Activated CD4-positive, alpha-beta memory T cell treated with anti-CD3 and anti-CD28 coated beads for 36 hours (primary cell): ENCODE results near the gene FXR2. TPM values are rescaled to one million over a fixed set of nuclear protein-coding genes. Genes with fewer than 3 reads are reported as not detected.
"Not testable (repeated sequence)": the region's sequence is repeated elsewhere in the genome, so short reads cannot be mapped to it uniquely, and the experiment has no call there.

Experiments used
- CTCF ChIA-PET: fragments of 350-600 bp; sonication (Branson Sonifier 250); formaldehyde crosslinking; loops from one replicate; lab custom pipeline; 2021; ENCODE audit warnings: antibody characterized with exemption, inconsistent platforms; lab: Charles Lee
- POLR2A ChIA-PET: fragments of 350-600 bp; sonication (Branson Sonifier 250); formaldehyde crosslinking; loops from one replicate; lab custom pipeline; 2021; ENCODE audit warnings: antibody characterized with exemption; lab: Charles Lee
- DNase-seq: peaks from one replicate; pipeline ENCODE4 v3.0.0-alpha.2; 2020
- H3K27ac Mint-ChIP-seq: one replicate; pipeline ENCODE4 v1.8.0; 2021; ENCODE audit warnings: mixed read lengths
- H3K27me3 Mint-ChIP-seq: one replicate; pipeline ENCODE4 v1.8.0; 2021; ENCODE audit warnings: mixed read lengths
- H3K36me3 Mint-ChIP-seq: one replicate; pipeline ENCODE4 v1.8.0; 2021; ENCODE audit warnings: mixed read lengths
- H3K4me1 Mint-ChIP-seq: one replicate; pipeline ENCODE4 v1.8.0; 2021; ENCODE audit warnings: low read depth, mixed read lengths
- H3K4me3 Mint-ChIP-seq: one replicate; pipeline ENCODE4 v1.8.0; 2021; ENCODE audit warnings: mild to moderate bottlenecking, mixed read lengths
- H3K9me3 Mint-ChIP-seq: one replicate; pipeline ENCODE4 v1.8.0; 2021; ENCODE audit warnings: mixed read lengths
- intact Hi-C: fragments of 100-400 bp; cut with micrococcal nuclease; formaldehyde crosslinking; loops from one replicate; pipeline ENCODE4 v1.15.1; 2023
- total RNA-seq, 2 experiments: library from RNA; stranded (reverse); gene quantifications; one replicate each; pipeline ENCODE4 v1.2.3, GENCODE V29; 2021

The FXR2 gene
- total RNA-seq, 2 experiments from 2014 or later, result 37.5 to 40.1 TPM

GRCh38 chr17:7627250-7628121 lies 12.8 kb upstream of the FXR2 start, which contains the start of gene SAT2:
TSS of gene SAT2 (minus strand) at chr17:7627821. CDS start at chr17:7627635, 186 bp downstream.
- DNase-seq, result peak; percentile 92
- intact Hi-C loops, result loop anchor here (1.0 kb wide), 1 partner anchor 12 kb away; no protein-coding TSS in a partner anchor
- POLR2A ChIA-PET, result interaction anchor here (0.9 to 2.4 kb wide), 4 partner anchors 12 to 59 kb away, joined by 3 to 24 read pairs (median 6); partner anchors contain the start of genes ATP1B2, FXR2, TP53 and WRAP53
- Mint-ChIP-seq H3K27me3 (no peaks in the 10 kb centered on the region), H3K4me1 (peaks cover 11% of the 10 kb centered on the region), H3K27ac (peak within 1 kb of the TSS; percentile 58), H3K36me3 (no peaks in the 10 kb centered on the region), H3K4me3 (peak within 1 kb of the TSS; percentile 89), H3K9me3 (no peaks in the 10 kb centered on the region)
- CTCF ChIA-PET, result interaction anchor here (0.7 to 3.1 kb wide), 10 partner anchors 10 to 115 kb away, joined by 3 to 26 read pairs (median 4); partner anchors contain the start of genes FXR2, MPDU1, TP53 and WRAP53

GRCh38 chr17:7626956-7627249 lies 12.2 kb upstream of the FXR2 start:
- POLR2A ChIA-PET, result interaction anchor here (0.9 to 2.4 kb wide), 4 partner anchors 12 to 60 kb away, joined by 3 to 24 read pairs (median 6); partner anchors contain the start of genes ATP1B2, FXR2, TP53 and WRAP53
- intact Hi-C loops, result loop anchor here (1.0 kb wide), 1 partner anchor 12 kb away; no protein-coding TSS in a partner anchor
- H3K27ac Mint-ChIP-seq, result no peak overlapping the region

GRCh38 chr17:7626307-7626706 lies 11.6 kb upstream of the FXR2 start:
- ChIA-PET CTCF (interaction anchor here (1.8 to 3.1 kb wide), 3 partner anchors 11 to 61 kb away, joined by 9 to 26 read pairs (median 16); partner anchors contain the start of genes FXR2, TP53 and WRAP53), POLR2A (interaction anchor here (2.0 to 2.4 kb wide), 2 partner anchors 11 to 60 kb away, joined by 7 to 24 read pairs; partner anchors contain the start of genes FXR2, TP53 and WRAP53)
- no peaks in the 10 kb centered on the region for H3K27me3 Mint-ChIP-seq
- H3K4me1 Mint-ChIP-seq, result peaks cover 11% of the 10 kb centered on the region
- H3K4me3 Mint-ChIP-seq, result peak overlapping the region; percentile 89
- no peak overlapping the region for H3K27ac Mint-ChIP-seq
- no peak for DNase-seq
- intact Hi-C loops, result no loop called here
- no peaks in the 10 kb centered on the region for H3K9me3 Mint-ChIP-seq
- no peaks in the 10 kb centered on the region for H3K36me3 Mint-ChIP-seq

More at GRCh38 chr17:7626956-7627249, 12.2 kb upstream of the FXR2 start:
- no peak for DNase-seq
- H3K9me3 Mint-ChIP-seq, result no peaks in the 10 kb centered on the region
- peaks cover 11% of the 10 kb centered on the region for H3K4me1 Mint-ChIP-seq
- peak overlapping the region; percentile 89 for H3K4me3 Mint-ChIP-seq
- H3K36me3 Mint-ChIP-seq, result no peaks in the 10 kb centered on the region
- CTCF ChIA-PET, result interaction anchor here (1.2 to 3.1 kb wide), 6 partner anchors 9 to 61 kb away, joined by 4 to 26 read pairs (median 7); partner anchors contain the start of genes FXR2, MPDU1, TP53 and WRAP53
- no peaks in the 10 kb centered on the region for H3K27me3 Mint-ChIP-seq

- H3K4me1 Mint-ChIP-seq, result peaks cover 11% of the 10 kb centered on the region
- CTCF ChIA-PET, result interaction anchor here (0.6 to 3.1 kb wide), 2 partner anchors 10 to 62 kb away, joined by 4 to 26 read pairs; partner anchors contain the start of genes TP53 and WRAP53
- H3K27ac Mint-ChIP-seq, DNase-seq, POLR2A ChIA-PET, H3K9me3 Mint-ChIP-seq, H3K36me3 Mint-ChIP-seq, H3K4me3 Mint-ChIP-seq, H3K27me3 Mint-ChIP-seq, intact Hi-C loops: not testable (repeated sequence)
These were observed 11.1 kb upstream of the FXR2 start for GRCh38 chr17:7625749-7626148.

GRCh38 chr17:7623661-7624060 lies 9.0 kb upstream of the FXR2 start:
- DNase-seq, result no peak
- Mint-ChIP-seq H3K27me3 (no peaks in the 10 kb centered on the region), H3K4me1 (peaks cover 11% of the 10 kb centered on the region), H3K27ac (no peak overlapping the region), H3K4me3 (no peak overlapping the region), H3K36me3 (no peaks in the 10 kb centered on the region), H3K9me3 (no peaks in the 10 kb centered on the region)
- intact Hi-C loops, result no loop called here
- ChIA-PET CTCF (no interaction called here), POLR2A (no interaction called here)

- no peaks in the 10 kb centered on the region for H3K4me1 Mint-ChIP-seq
- ChIA-PET POLR2A (interaction anchor here (1.6 kb wide), 1 partner anchor 18 kb away, joined by 3 read pairs; no protein-coding TSS in a partner anchor), CTCF (interaction anchor here (0.6 to 1.5 kb wide), 4 partner anchors 11 to 440 kb away, joined by 3 read pairs; no protein-coding TSS in a partner anchor)
- no peaks in the 10 kb centered on the region for H3K27me3 Mint-ChIP-seq
- no peak for DNase-seq
- no peaks in the 10 kb centered on the region for H3K9me3 Mint-ChIP-seq
- intact Hi-C loops, result no loop called here
- no peaks in the 10 kb centered on the region for H3K36me3 Mint-ChIP-seq
- H3K27ac Mint-ChIP-seq, result no peak overlapping the region
- no peak overlapping the region for H3K4me3 Mint-ChIP-seq
These were observed 6.1 kb upstream of the FXR2 start for GRCh38 chr17:7620835-7621234.

GRCh38 chr17:7618608-7619007 lies 3.9 kb upstream of the FXR2 start:
- Mint-ChIP-seq H3K9me3 (no peaks in the 10 kb centered on the region), H3K4me3 (no peak overlapping the region), H3K27me3 (no peaks in the 10 kb centered on the region), H3K36me3 (no peaks in the 10 kb centered on the region), H3K4me1 (peaks cover 2% of the 10 kb centered on the region), H3K27ac (no peak overlapping the region)
- no peak for DNase-seq
- POLR2A ChIA-PET, result no interaction called here
- CTCF ChIA-PET, result interaction anchor here (1.0 kb wide), 1 partner anchor 9 kb away, joined by 5 read pairs; the partner anchor contains the start of gene SAT2
- intact Hi-C loops, result no loop called here

- ChIA-PET CTCF (interaction anchor here (0.6 to 5.5 kb wide), 15 partner anchors 9 to 260 kb away, joined by 3 to 38 read pairs (median 4); partner anchors contain the start of genes MPDU1, SAT2, SENP3 and SOX15), POLR2A (interaction anchor here (0.6 to 3.8 kb wide), 8 partner anchors 12 to 174 kb away, joined by 3 to 31 read pairs (median 5); partner anchors contain the start of genes CD68, MPDU1, SAT2 and TP53)
- H3K4me3 Mint-ChIP-seq, result peak overlapping the region; percentile 78
- H3K9me3 Mint-ChIP-seq, result no peaks in the 10 kb centered on the region
- H3K27ac Mint-ChIP-seq, result peak overlapping the region; percentile 87
- H3K4me1 Mint-ChIP-seq, result peaks cover 31% of the 10 kb centered on the region
- H3K27me3 Mint-ChIP-seq, result no peaks in the 10 kb centered on the region
- no peak for DNase-seq
- intact Hi-C loops, result loop anchor here (1.0 to 2.0 kb wide), 6 partner anchors 12 to 504 kb away; partner anchors contain the start of genes POLR2A and SAT2
- peaks cover 5% of the 10 kb centered on the region for H3K36me3 Mint-ChIP-seq
These were observed 609 bp upstream of the FXR2 start for GRCh38 chr17:7615265-7615747.

GRCh38 chr17:7613769-7614424 lies 800 bp downstream of the FXR2 start:
- H3K4me3 Mint-ChIP-seq, result peak overlapping the region; percentile 87
- peaks cover 5% of the 10 kb centered on the region for H3K36me3 Mint-ChIP-seq
- intact Hi-C loops, result loop anchor here (1.0 to 2.0 kb wide), 3 partner anchors 30 to 229 kb away; no protein-coding TSS in a partner anchor
- CTCF ChIA-PET, result interaction anchor here (1.6 to 5.5 kb wide), 5 partner anchors 14 to 74 kb away, joined by 4 to 38 read pairs (median 16); partner anchors contain the start of genes MPDU1, SAT2, SOX15 and TP53
- POLR2A ChIA-PET, result interaction anchor here (2.0 to 3.8 kb wide), 2 partner anchors 30 to 73 kb away, joined by 13 to 31 read pairs; partner anchors contain the start of genes MPDU1 and TP53
- no peak for DNase-seq
- H3K27ac Mint-ChIP-seq, result peak overlapping the region; percentile 34
- peaks cover 35% of the 10 kb centered on the region for H3K4me1 Mint-ChIP-seq
- no peaks in the 10 kb centered on the region for H3K27me3 Mint-ChIP-seq
- no peaks in the 10 kb centered on the region for H3K9me3 Mint-ChIP-seq

GRCh38 chr17:7612294-7612640 lies 2.4 kb downstream of the FXR2 start:
- Mint-ChIP-seq H3K9me3 (no peaks in the 10 kb centered on the region), H3K27me3 (no peaks in the 10 kb centered on the region), H3K4me1 (peaks cover 35% of the 10 kb centered on the region), H3K4me3 (no peak overlapping the region), H3K27ac (no peak overlapping the region), H3K36me3 (peaks cover 5% of the 10 kb centered on the region)
- POLR2A ChIA-PET, result interaction anchor here (3.8 kb wide), 1 partner anchor 74 kb away, joined by 31 read pairs; the partner anchor contains the start of gene TP53
- CTCF ChIA-PET, result interaction anchor here (1.6 to 5.5 kb wide), 2 partner anchors 23 to 75 kb away, joined by 6 to 38 read pairs; partner anchors contain the start of genes TP53 and WRAP53
- intact Hi-C loops, result no loop called here
- DNase-seq, result no peak
